Lower lobe of right lung (tissue), 2 donors: ENCODE measurements around the gene TMEM95. TPM values are rescaled to one million over a fixed set of nuclear protein-coding genes. Genes with fewer than 3 reads are reported as not detected.
A peak's percentile ranks its signal among the peaks of the same experiment; 100 is the strongest.

Experiments
- ATAC-seq, 2 donors: fragments of 200-7000 bp; cut with Tn5 transposase; one replicate each; pipeline ENCODE4 v1.9.1; 2020 to 2022; ENCODE audit warnings: mild to moderate bottlenecking in 2 of 2, moderate library complexity in 2 of 2
- DNase-seq: peaks from one replicate; pipeline ENCODE4 v3.0.0-alpha.2; 2020
- H3K27ac ChIP-seq: fragments of 200-600 bp; one replicate; pipeline ENCODE4 v1.8.0; 2022
- H3K27me3 ChIP-seq: fragments of 200-600 bp; one replicate; pipeline ENCODE4 v1.8.0; 2022; ENCODE audit warnings: low read depth
- H3K36me3 ChIP-seq: fragments of 200-600 bp; one replicate; pipeline ENCODE4 v1.8.0; 2022; ENCODE audit warnings: mild to moderate bottlenecking
- H3K4me1 ChIP-seq: fragments of 200-600 bp; one replicate; pipeline ENCODE4 v1.8.0; 2022
- H3K4me3 ChIP-seq: fragments of 200-600 bp; one replicate; pipeline ENCODE4 v1.8.0; 2022; ENCODE audit warnings: mild to moderate bottlenecking
- H3K9me3 ChIP-seq: fragments of 200-600 bp; one replicate; pipeline ENCODE4 v1.8.0; 2022
- intact Hi-C: fragments of 100-400 bp; cut with DNase I; formaldehyde crosslinking; loops from one replicate; pipeline ENCODE4 v1.11.0; 2022
- total RNA-seq: library from RNA; stranded (reverse); fragmentation: NEBNext Ultra II Directional; extraction: Animal tissue kit (Norgen Biotek cat#: 25700); gene quantifications from one replicate; pipeline ENCODE4 v1.2.1, GENCODE V29; 2021
- TF ChIP-seq, protein P1 (sequence below): fragments of 200-600 bp; IDR thresholded peaks from one replicate; pipeline ENCODE4 v1.8.0; 2022; ENCODE audit warnings: antibody characterized with exemption, mild to moderate bottlenecking
- donor health status: DM: no; HTN: yes; CAD: no; lungs with severe emphysema.

TMEM95 gene
- total RNA-seq, 1 donor from 2014 or later, result not detected

DNA sequence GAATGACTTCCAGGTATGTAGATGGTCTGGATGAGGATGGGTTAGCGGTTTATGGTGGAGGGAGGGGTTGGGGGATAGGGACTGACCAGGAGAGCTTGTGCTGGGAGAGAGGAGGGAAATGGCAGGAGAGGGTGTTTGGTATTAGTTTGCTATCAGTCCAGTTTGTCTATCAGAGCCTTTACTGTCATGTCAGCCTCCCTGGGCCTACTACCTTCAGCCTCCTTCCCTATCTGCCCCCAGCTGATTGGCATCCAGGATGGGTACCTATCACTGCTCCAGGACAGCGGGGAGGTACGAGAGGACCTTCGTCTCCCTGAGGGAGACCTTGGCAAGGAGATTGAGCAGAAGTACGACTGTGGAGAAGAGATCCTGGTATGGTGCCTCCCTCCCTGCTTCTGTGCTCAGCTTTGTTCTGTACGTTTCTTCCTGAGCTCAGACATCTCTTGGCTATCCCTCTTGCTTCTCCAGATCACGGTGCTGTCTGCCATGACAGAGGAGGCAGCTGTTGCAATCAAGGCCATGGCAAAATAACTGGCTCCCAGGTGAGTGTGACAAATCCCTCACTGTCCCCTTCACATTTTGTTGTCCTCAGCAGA is 43.7 kb upstream of the TMEM95 start:
- H3K27ac ChIP-seq, result no peak overlapping the region
- ATAC-seq, result no peak
- H3K36me3 ChIP-seq, result peaks cover 53% of the 10 kb centered on the region

GRCh38 chr17:7312432-7313087 is 42.4 kb upstream of the TMEM95 start:
- Histone ChIP-seq H3K4me3 (no peak overlapping the region), H3K27ac (no peak overlapping the region), H3K27me3 (no peaks in the 10 kb centered on the region), H3K9me3 (no peaks in the 10 kb centered on the region), H3K4me1 (peaks cover 42% of the 10 kb centered on the region), H3K36me3 (peaks cover 61% of the 10 kb centered on the region)
- intact Hi-C loops, result no loop called here
- DNase-seq (peak; percentile 32), ATAC-seq (no peak)
- TF ChIP-seq, protein P1, sequence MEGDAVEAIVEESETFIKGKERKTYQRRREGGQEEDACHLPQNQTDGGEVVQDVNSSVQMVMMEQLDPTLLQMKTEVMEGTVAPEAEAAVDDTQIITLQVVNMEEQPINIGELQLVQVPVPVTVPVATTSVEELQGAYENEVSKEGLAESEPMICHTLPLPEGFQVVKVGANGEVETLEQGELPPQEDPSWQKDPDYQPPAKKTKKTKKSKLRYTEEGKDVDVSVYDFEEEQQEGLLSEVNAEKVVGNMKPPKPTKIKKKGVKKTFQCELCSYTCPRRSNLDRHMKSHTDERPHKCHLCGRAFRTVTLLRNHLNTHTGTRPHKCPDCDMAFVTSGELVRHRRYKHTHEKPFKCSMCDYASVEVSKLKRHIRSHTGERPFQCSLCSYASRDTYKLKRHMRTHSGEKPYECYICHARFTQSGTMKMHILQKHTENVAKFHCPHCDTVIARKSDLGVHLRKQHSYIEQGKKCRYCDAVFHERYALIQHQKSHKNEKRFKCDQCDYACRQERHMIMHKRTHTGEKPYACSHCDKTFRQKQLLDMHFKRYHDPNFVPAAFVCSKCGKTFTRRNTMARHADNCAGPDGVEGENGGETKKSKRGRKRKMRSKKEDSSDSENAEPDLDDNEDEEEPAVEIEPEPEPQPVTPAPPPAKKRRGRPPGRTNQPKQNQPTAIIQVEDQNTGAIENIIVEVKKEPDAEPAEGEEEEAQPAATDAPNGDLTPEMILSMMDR, result no peak

More for the DNA sequence above, 43.7 kb upstream of the TMEM95 start:
- H3K9me3 ChIP-seq, result no peaks in the 10 kb centered on the region
- DNase-seq, result no peak
- intact Hi-C loops, result no loop called here
- H3K4me3 ChIP-seq, result no peak overlapping the region
- H3K27me3 ChIP-seq, result no peaks in the 10 kb centered on the region
- peaks cover 42% of the 10 kb centered on the region for H3K4me1 ChIP-seq
- TF ChIP-seq, protein P1, result no peak

DNA sequence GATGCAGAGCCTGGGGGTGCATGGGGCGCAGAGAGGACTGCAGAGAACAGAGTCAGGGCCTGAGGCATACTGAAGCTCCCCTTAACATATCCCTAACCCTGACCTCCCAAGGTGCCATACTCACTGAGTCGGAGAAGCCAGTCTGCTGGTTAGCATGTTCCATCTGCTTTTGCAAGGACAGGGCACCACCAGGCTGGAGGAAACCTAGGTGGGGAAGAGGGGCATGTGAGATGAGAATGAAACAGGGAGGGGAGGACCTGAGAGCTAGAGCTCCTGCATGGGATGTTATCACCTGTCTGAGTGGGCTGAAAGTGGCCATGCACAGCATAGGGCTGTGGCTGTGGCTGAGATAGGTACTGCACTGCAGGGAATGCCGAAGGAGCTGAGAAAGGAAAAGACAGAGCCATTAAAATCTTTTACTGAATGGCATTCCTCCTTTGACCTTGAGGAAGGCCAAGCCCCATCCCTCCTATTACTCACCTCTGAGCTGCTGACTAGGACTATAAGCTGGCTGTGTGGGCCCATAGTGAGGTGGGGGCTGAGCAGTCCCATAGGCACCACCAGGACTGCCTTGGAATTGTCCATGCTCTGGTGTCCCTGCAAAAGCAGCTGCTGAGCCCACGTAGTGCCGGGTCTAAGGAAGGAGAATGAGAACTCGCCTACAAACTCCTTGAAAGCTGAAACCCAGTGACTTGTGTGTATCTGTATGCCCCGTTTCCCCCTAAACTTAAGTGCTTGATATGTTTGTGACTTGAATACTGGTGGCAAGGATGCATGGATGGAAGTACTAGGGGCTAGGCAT is 41.7 kb upstream of the TMEM95 start:
- TF ChIP-seq, protein P1, result no peak

DNA sequence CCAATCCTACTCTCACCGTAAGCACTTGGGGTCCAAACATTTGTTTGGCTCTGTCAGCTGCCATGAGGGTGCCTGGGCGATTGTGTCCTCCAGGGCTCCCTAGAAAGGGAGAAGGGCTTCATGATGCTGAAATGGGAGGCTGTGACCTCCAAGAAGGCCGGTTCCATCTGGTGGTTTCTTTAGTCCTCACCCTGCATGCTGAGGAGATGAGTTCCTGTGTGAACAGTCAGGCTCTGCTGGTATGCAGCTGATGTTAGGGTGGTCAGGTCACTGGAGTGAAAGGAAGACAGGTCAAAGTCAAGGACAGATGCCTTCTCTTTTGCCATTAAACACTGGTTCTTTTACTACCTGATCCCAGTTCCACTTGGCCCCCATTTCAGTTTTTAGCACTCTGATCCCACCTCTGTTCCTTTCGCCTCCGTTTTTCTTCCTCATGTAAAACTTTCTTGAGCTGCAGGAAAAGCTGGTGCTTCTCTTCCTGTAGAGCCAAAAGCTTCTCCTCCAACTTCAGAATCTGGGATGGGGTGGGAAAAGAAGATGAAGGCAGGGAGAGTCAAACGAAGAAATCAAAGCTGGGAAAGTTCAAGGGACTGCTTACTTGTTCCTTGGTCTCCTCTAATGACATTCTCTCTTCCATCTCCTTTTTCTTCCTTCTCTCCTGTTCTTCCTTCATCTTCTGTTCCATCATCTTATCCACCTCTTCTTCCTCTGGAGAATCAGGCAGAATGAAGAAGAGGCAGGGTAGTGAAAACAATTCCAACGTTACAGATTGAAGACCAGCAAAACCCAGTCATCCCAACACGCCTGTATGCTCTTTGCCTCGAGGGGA is 40.9 kb upstream of the TMEM95 start:
- no peak for DNase-seq
- peak overlapping the region; percentile 92 for H3K4me3 ChIP-seq
- no peaks in the 10 kb centered on the region for H3K27me3 ChIP-seq
- ATAC-seq, result no peak
- TF ChIP-seq, protein P1, result no peak
- intact Hi-C loops, result no loop called here
- H3K4me1 ChIP-seq, result peaks cover 35% of the 10 kb centered on the region
- peak overlapping the region; percentile 97 for H3K27ac ChIP-seq
- H3K9me3 ChIP-seq, result no peaks in the 10 kb centered on the region
- H3K36me3 ChIP-seq, result peaks cover 76% of the 10 kb centered on the region

More for the DNA sequence above, 41.7 kb upstream of the TMEM95 start:
- Histone ChIP-seq H3K27me3 (no peaks in the 10 kb centered on the region), H3K9me3 (no peaks in the 10 kb centered on the region), H3K36me3 (peaks cover 69% of the 10 kb centered on the region), H3K4me1 (peaks cover 42% of the 10 kb centered on the region), H3K27ac (no peak overlapping the region), H3K4me3 (no peak overlapping the region)
- ATAC-seq (no peak), DNase-seq (peak; percentile 24)
- intact Hi-C loops, result no loop called here
